Neural progenitor cell (in vitro differentiated cells): ENCODE data around the gene TBCD.

ENCODE experiments used
- CTCF ChIP-seq: fragments of 200-600 bp; sonication (generic); IDR thresholded peaks from 2 replicates; pipeline ENCODE4 v1.5.1; 2017; ENCODE audit warnings: antibody characterized with exemption, mild to moderate bottlenecking
- EZH2 ChIP-seq: fragments of 200-600 bp; sonication (generic); IDR thresholded peaks from 2 replicates; pipeline ENCODE4 v1.6.1; 2017; ENCODE audit warnings: antibody characterized with exemption, mild to moderate bottlenecking, moderate library complexity

GRCh38 chr17:82897514-82898249, 145.8 kb downstream of the TBCD start:
- TF ChIP-seq CTCF (no peak), EZH2 (no peak)
